Right renal pelvis (tissue), 4 donors: Measurements from ENCODE around the gene GLCCI1. TPM values are rescaled to one million over a fixed set of nuclear protein-coding genes. Genes with fewer than 3 reads are reported as not detected.

ENCODE experiments used
- DNase-seq, 4 donors: peaks; one replicate each; pipeline ENCODE4 v3.0.0-alpha.2; 2013; ENCODE audit warnings: low read depth in 4 of 4, low spot score in 3 of 4, missing footprints in 1 of 4
- polyA plus RNA-seq, 4 donors: library from polyadenylated mRNA; unstranded; fragments of 120-200 nt; gene quantifications; one replicate each; pipeline ENCODE4 v1.2.1, GENCODE V29; 2013; ENCODE audit not compliant: insufficient read length in 4 of 4

GLCCI1 gene
- polyA plus RNA-seq, 4 donors, result 26.1 to 35.8 (median 32.9) TPM

- DNase-seq, result no peak
Measured at GRCh38 chr7:7959979-7960670, 8.5 kb upstream of the GLCCI1 start.

- no peak for DNase-seq
Measured at GRCh38 chr7:7962851-7963250, 5.7 kb upstream of the GLCCI1 start.

GRCh38 chr7:7964250-7964649, 4.3 kb upstream of the GLCCI1 start:
- DNase-seq, result no peak

- DNase-seq, result no peak
Measured at GRCh38 chr7:7964691-7965090, 3.9 kb upstream of the GLCCI1 start.

- no peak for DNase-seq
Measured at GRCh38 chr7:7965301-7965700, 3.3 kb upstream of the GLCCI1 start.

GRCh38 chr7:7966141-7966734, 2.4 kb upstream of the GLCCI1 start:
- DNase-seq, result no peak

GRCh38 chr7:7967886-7968543, 581 bp upstream of the GLCCI1 start:
- DNase-seq, result no peak

GRCh38 chr7:7969306-7970236, 975 bp downstream of the GLCCI1 start:
- DNase-seq, result peak in 3 of 4 donors; percentile 43 to 55 (median 44)

GRCh38 chr7:7970237-7970530, 1.6 kb downstream of the GLCCI1 start:
- no peak for DNase-seq

GRCh38 chr7:7970531-7971307, 2.1 kb downstream of the GLCCI1 start:
- peak in 1 of 4 donors; percentile 26 for DNase-seq

- DNase-seq, result no peak
Measured at GRCh38 chr7:7971308-7972040, 2.9 kb downstream of the GLCCI1 start.

GRCh38 chr7:7972128-7972527, 3.5 kb downstream of the GLCCI1 start:
- DNase-seq, result no peak

- no peak for DNase-seq
Measured at GRCh38 chr7:7972922-7973594, 4.5 kb downstream of the GLCCI1 start.

- DNase-seq, result no peak
Measured at GRCh38 chr7:7976677-7977076, 8.1 kb downstream of the GLCCI1 start.

- DNase-seq, result no peak
Measured at GRCh38 chr7:7977774-7978173, 9.2 kb downstream of the GLCCI1 start.

GRCh38 chr7:7978860-7979259, 10.3 kb downstream of the GLCCI1 start:
- DNase-seq, result no peak

GRCh38 chr7:7979558-7979957, 11.0 kb downstream of the GLCCI1 start:
- DNase-seq, result no peak

- DNase-seq, result no peak
Measured at GRCh38 chr7:7980134-7980533, 11.5 kb downstream of the GLCCI1 start.

- no peak for DNase-seq
Measured at GRCh38 chr7:7982904-7983303, 14.3 kb downstream of the GLCCI1 start.
